Activated CD4-positive, alpha-beta T cell treated with anti-CD3 and anti-CD28 coated beads, Interleukin-2, amount 10 ng/mL, durations not matched to agents 24 days and 14 days (primary cell): ENCODE measurements around the gene IPPK. TPM values are rescaled to one million over a fixed set of nuclear protein-coding genes. Genes with fewer than 3 reads are reported as not detected.

Experiments
- DNase-seq: peaks from one replicate; pipeline ENCODE4 v3.0.0; 2022
- H3K27ac Mint-ChIP-seq: one replicate; pipeline ENCODE4 v1.8.0; 2022; ENCODE audit warnings: mild to moderate bottlenecking, mixed read lengths
- H3K27me3 Mint-ChIP-seq: one replicate; pipeline ENCODE4 v1.8.0; 2022; ENCODE audit warnings: mixed read lengths
- H3K36me3 Mint-ChIP-seq: one replicate; pipeline ENCODE4 v1.8.0; 2022; ENCODE audit warnings: low read depth, mild to moderate bottlenecking, mixed read lengths
- H3K4me1 Mint-ChIP-seq: one replicate; pipeline ENCODE4 v1.8.0; 2021; ENCODE audit warnings: mixed read lengths
- H3K4me3 Mint-ChIP-seq: one replicate; pipeline ENCODE4 v1.8.0; 2022; ENCODE audit warnings: mild to moderate bottlenecking, moderate library complexity, mixed read lengths
- H3K9me3 Mint-ChIP-seq: one replicate; pipeline ENCODE4 v1.8.0; 2021; ENCODE audit warnings: mixed read lengths
- intact Hi-C: fragments of 100-400 bp; cut with micrococcal nuclease; formaldehyde crosslinking; loops from one replicate; pipeline ENCODE4 v1.15.1; 2023
- total RNA-seq: library from RNA; stranded (reverse); gene quantifications from 2 replicates; pipeline ENCODE4 v1.2.3, GENCODE V29; 2022

The IPPK gene, protein sequence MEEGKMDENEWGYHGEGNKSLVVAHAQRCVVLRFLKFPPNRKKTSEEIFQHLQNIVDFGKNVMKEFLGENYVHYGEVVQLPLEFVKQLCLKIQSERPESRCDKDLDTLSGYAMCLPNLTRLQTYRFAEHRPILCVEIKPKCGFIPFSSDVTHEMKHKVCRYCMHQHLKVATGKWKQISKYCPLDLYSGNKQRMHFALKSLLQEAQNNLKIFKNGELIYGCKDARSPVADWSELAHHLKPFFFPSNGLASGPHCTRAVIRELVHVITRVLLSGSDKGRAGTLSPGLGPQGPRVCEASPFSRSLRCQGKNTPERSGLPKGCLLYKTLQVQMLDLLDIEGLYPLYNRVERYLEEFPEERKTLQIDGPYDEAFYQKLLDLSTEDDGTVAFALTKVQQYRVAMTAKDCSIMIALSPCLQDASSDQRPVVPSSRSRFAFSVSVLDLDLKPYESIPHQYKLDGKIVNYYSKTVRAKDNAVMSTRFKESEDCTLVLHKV
- total RNA-seq, result 13.5 and 15.6 TPM in 2 replicates

DNA sequence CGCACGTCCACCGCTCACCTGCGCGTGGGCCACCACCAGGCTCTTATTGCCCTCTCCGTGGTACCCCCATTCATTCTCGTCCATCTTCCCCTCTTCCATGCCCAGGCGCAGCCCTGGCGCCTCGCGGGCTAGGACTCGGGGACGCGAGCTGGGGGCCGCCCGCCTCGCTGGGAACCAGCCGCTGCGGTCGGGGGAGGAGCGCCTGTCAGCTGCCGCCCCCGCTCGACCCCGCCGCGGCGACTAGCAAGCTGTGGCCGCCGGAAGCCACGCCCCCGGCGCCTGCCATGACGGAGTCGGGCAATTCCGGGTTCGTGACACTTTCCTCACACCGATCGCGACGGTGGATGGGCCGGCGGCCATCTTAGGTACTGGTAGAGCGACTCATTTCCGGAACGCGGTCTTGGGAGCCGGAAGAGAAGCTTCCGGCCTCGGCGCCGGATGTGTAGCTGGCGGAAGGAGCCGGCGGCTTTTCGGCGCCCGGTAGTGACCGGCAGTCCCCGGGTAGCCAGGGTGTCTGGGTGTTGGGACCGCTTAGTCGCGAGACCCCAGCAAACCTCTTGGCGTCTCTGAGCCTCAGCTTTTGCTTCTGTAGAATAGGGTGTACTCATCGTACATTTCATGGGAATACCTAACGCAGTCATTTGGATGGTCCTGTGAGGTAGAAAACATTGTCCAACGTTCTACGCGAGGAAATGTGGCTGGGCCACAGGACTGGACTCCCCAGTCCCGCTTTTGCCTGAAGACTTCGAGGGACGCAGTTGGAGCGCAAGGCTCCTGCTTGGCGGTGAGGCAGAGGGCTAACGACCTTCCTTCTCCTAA lies at the start of gene IPPK:
TSS of gene IPPK (minus strand) at position 242 of the 819 bp plus-strand sequence. CDS start at position 99, 143 bp downstream.
- intact Hi-C loops, result loop anchor here (1.0 to 2.0 kb wide), 6 partner anchors 37 to 896 kb away; partner anchors contain the start of genes CENPP, NOL8, SPTLC1 and ZNF484
- peaks cover 27% of the 10 kb centered on the region for H3K36me3 Mint-ChIP-seq
- H3K9me3 Mint-ChIP-seq, result no peaks in the 10 kb centered on the region
- peak within 1 kb of the TSS; percentile 95 for H3K4me3 Mint-ChIP-seq
- no peaks in the 10 kb centered on the region for H3K27me3 Mint-ChIP-seq
- peaks cover 25% of the 10 kb centered on the region for H3K4me1 Mint-ChIP-seq
- H3K27ac Mint-ChIP-seq, result peak within 1 kb of the TSS; percentile 74
- DNase-seq, result peak; percentile 99

- intact Hi-C loops, result loop anchor here (5.0 kb wide), 1 partner anchor 43 kb away; the partner anchor contains the start of gene BICD2
Observed at GRCh38 chr9:92719028-92719647, 49.2 kb upstream of the IPPK start.

GRCh38 chr9:92718086-92719001 lies 48.4 kb upstream of the IPPK start:
- intact Hi-C loops, result loop anchor here (5.0 kb wide), 1 partner anchor 44 kb away; the partner anchor contains the start of gene BICD2
- Mint-ChIP-seq H3K27ac (no peak overlapping the region), H3K36me3 (peaks cover 36% of the 10 kb centered on the region), H3K4me1 (no peaks in the 10 kb centered on the region), H3K9me3 (no peaks in the 10 kb centered on the region), H3K27me3 (no peaks in the 10 kb centered on the region), H3K4me3 (no peak overlapping the region)
- peak; percentile 53 for DNase-seq

More at GRCh38 chr9:92719028-92719647, 49.2 kb upstream of the IPPK start:
- no peak for DNase-seq
- Mint-ChIP-seq H3K4me3 (no peak overlapping the region), H3K36me3 (peaks cover 31% of the 10 kb centered on the region), H3K27ac (no peak overlapping the region), H3K4me1 (peaks cover 3% of the 10 kb centered on the region), H3K9me3 (no peaks in the 10 kb centered on the region), H3K27me3 (no peaks in the 10 kb centered on the region)

GRCh38 chr9:92717201-92718085 lies 47.5 kb upstream of the IPPK start:
- Mint-ChIP-seq H3K36me3 (peaks cover 40% of the 10 kb centered on the region), H3K27ac (no peak overlapping the region)
- intact Hi-C loops, result loop anchor here (5.0 kb wide), 1 partner anchor 45 kb away; the partner anchor contains the start of gene BICD2

DNA sequence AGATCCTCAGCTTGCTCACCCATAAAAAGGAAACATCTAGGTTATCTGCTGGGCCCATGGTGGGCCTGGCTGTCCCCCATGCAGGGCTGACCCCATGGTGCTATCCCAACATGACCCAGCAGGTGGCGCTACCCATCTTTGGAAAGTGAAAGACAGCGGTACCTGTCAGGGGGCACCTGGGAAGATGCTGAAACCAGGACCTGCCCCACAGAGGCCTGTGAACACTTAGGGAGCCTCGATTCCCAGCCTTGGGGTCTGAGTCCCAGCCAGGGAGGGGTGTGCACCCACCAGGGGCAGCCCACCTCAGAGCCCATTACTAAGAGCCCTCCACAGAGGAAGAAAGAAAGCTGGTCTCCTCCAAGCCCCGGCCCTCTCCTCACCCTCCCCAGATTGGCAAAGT lies 46.6 kb upstream of the IPPK start:
- peaks cover 42% of the 10 kb centered on the region for H3K36me3 Mint-ChIP-seq

More at GRCh38 chr9:92717201-92718085, 47.5 kb upstream of the IPPK start:
- Mint-ChIP-seq H3K9me3 (no peaks in the 10 kb centered on the region), H3K4me3 (no peak overlapping the region), H3K27me3 (no peaks in the 10 kb centered on the region), H3K4me1 (peaks cover 2% of the 10 kb centered on the region)
- peak; percentile 53 for DNase-seq

DNA sequence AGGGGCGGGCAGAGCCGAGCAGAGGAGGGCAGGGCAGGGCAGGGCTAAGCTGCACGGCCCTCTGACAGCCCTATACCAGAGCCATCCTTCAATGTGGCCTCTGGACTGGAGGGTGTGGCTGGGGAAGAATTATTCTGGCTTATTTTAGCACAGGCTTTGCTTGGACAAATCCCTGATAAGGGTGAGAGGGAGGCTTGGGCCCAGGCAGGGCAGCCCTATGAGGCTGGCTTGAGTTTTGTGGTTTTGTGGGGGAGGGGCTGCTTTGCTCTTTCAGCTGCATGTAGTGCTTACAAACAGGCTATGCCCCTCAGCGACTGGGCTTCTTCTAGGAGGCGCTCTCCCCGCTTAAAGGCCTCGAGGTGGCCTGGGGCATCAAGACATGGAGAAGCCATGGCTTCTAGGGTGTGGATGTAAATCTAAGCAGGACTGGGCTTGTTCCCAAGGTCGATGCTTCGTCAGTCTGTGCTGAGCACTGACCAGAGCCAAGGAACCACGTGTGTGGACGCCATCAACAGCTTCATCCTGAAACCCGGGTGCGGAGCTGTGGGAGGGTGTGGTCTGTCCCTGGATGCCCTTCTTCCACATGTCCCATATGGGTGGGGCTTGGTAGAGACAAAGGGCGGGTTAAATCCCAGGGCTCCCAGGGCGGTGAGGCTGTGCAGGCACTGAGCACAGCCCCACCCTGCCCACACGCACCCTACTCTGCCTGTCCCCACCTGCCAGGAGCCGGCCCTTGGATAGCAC lies 45.7 kb upstream of the IPPK start:
- intact Hi-C loops, result loop anchor here (1.0 to 5.0 kb wide), 2 partner anchors 47 to 76 kb away; partner anchors contain the start of gene BICD2
- peaks cover 46% of the 10 kb centered on the region for H3K36me3 Mint-ChIP-seq
- DNase-seq, result peak; percentile 54

More for the DNA sequence above, 46.6 kb upstream of the IPPK start:
- no peak overlapping the region for H3K4me3 Mint-ChIP-seq
- intact Hi-C loops, result loop anchor here (1.0 to 5.0 kb wide), 2 partner anchors 46 to 75 kb away; partner anchors contain the start of gene BICD2
- H3K27me3 Mint-ChIP-seq, result no peaks in the 10 kb centered on the region
- peaks cover 8% of the 10 kb centered on the region for H3K4me1 Mint-ChIP-seq
- no peaks in the 10 kb centered on the region for H3K9me3 Mint-ChIP-seq
- peak; percentile 96 for DNase-seq
- H3K27ac Mint-ChIP-seq, result no peak overlapping the region

DNA sequence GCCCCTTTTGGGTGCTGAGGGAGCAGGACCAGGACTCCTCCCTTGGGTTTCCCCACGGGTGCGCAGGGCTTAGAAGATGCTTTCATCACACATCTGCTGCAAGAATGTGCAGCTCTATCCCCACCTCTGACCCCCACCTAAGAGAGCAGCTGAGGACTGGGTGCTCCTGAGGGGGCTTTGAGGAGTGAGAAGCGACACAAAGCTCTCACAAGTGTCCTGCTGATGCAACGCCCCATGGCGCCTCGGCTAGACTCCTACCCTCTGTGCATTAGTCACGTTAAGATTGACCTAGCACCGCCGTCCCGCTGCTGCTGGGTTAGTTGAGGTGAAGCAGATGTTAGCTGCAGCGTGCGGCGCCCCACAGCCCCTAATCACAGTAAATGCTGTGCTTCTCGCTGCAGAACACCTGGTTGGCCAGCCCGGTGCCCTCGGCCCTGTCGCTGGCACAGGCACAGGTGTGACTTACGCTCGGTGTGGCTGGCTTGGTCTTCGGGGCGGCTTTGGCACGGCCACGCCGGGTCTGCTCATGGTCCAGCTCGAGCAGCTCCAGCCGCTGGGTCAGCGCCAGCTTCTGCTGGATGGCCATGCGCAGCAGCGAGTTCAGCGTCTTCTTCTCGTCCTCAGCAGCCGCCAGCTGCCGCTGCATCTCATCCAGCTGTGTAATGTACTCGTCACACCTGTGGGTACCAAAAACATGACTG lies 45.0 kb upstream of the IPPK start:
- intact Hi-C loops, result loop anchor here (5.0 kb wide), 1 partner anchor 47 kb away; the partner anchor contains the start of gene BICD2
- H3K36me3 Mint-ChIP-seq, result peaks cover 43% of the 10 kb centered on the region
- DNase-seq, result peak; percentile 57
- H3K4me3 Mint-ChIP-seq, result no peak overlapping the region
- no peak overlapping the region for H3K27ac Mint-ChIP-seq
- H3K9me3 Mint-ChIP-seq, result no peaks in the 10 kb centered on the region
- no peaks in the 10 kb centered on the region for H3K27me3 Mint-ChIP-seq
- H3K4me1 Mint-ChIP-seq, result peaks cover 20% of the 10 kb centered on the region

More for the DNA sequence above, 45.7 kb upstream of the IPPK start:
- H3K9me3 Mint-ChIP-seq, result no peaks in the 10 kb centered on the region
- no peak overlapping the region for H3K4me3 Mint-ChIP-seq
- H3K27ac Mint-ChIP-seq, result no peak overlapping the region
- no peaks in the 10 kb centered on the region for H3K27me3 Mint-ChIP-seq
- H3K4me1 Mint-ChIP-seq, result peaks cover 16% of the 10 kb centered on the region

- intact Hi-C loops, result no loop called here
- no peak overlapping the region for H3K4me3 Mint-ChIP-seq
- no peak overlapping the region for H3K27ac Mint-ChIP-seq
- peaks cover 20% of the 10 kb centered on the region for H3K4me1 Mint-ChIP-seq
- H3K36me3 Mint-ChIP-seq, result peaks cover 37% of the 10 kb centered on the region
- DNase-seq, result peak; percentile 51
- H3K27me3 Mint-ChIP-seq, result no peaks in the 10 kb centered on the region
- no peaks in the 10 kb centered on the region for H3K9me3 Mint-ChIP-seq
Observed at GRCh38 chr9:92714016-92714415, 44.1 kb upstream of the IPPK start.

DNA sequence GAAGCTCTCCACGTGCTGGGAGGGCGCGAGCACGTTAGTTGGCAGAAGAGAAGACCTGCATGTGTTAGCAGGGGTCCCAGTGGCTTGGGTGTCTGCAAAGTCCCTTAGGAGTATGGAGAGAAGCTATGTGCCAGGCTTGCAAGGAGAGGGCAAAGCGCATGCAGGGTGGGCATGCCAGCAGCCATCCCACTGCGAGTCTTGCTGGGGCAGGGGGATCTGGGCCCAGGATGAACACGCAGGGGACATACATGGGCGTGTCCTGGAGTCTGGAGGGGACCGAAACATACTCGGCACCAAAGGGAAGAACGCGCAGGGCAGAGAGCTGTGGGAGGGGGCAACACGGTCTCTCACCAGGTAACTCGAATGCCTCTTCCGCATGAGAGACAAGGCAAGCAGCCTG lies 43.6 kb upstream of the IPPK start:
- H3K4me3 Mint-ChIP-seq, result no peak overlapping the region
- intact Hi-C loops, result no loop called here
- DNase-seq, result peak; percentile 54

DNA sequence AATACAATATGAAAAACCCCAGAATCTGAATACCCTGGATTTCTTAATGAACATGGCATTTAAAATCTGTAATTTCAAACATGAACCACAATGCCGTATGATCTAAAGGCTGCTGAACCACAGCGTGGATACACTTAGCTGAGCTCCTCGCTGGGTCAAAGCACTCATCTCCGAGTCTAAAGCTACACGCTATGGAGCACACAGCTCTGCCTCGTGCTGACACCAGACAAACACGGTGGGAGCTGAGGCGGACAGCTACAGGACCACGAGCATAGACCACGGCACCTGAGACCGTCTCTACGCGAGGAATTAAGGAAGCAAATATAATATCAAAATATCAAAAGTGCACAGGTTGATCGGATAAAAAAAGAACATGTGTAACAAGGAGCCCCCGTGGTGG lies 42.8 kb upstream of the IPPK start:
- no peaks in the 10 kb centered on the region for H3K27me3 Mint-ChIP-seq
- no peak for DNase-seq
- H3K9me3 Mint-ChIP-seq, result no peaks in the 10 kb centered on the region
- intact Hi-C loops, result no loop called here
- H3K4me3 Mint-ChIP-seq, result no peak overlapping the region
- H3K36me3 Mint-ChIP-seq, result peaks cover 31% of the 10 kb centered on the region
- peaks cover 20% of the 10 kb centered on the region for H3K4me1 Mint-ChIP-seq
- H3K27ac Mint-ChIP-seq, result no peak overlapping the region

More for the DNA sequence above, 43.6 kb upstream of the IPPK start:
- Mint-ChIP-seq H3K36me3 (peaks cover 34% of the 10 kb centered on the region), H3K9me3 (no peaks in the 10 kb centered on the region), H3K27me3 (no peaks in the 10 kb centered on the region), H3K27ac (no peak overlapping the region), H3K4me1 (peaks cover 20% of the 10 kb centered on the region)

- Mint-ChIP-seq H3K4me1 (peaks cover 27% of the 10 kb centered on the region), H3K27me3 (no peaks in the 10 kb centered on the region), H3K27ac (peak overlapping the region; percentile 91), H3K9me3 (no peaks in the 10 kb centered on the region), H3K4me3 (peak overlapping the region; percentile 80), H3K36me3 (peaks cover 30% of the 10 kb centered on the region)
- peak; percentile 72 for DNase-seq
- intact Hi-C loops, result no loop called here
Observed at GRCh38 chr9:92711844-92712243, 41.9 kb upstream of the IPPK start.
